B cell (primary cell): ENCODE data around the gene LCN15. TPM values are rescaled to one million over a fixed set of nuclear protein-coding genes. Genes with fewer than 3 reads are reported as not detected.

Experiments used
- ATAC-seq: fragments of 200-7000 bp; cut with Tn5 transposase; one replicate; pipeline ENCODE4 v1.10.0; 2021; ENCODE audit warnings: low read depth, mild to moderate bottlenecking, moderate number of reproducible peaks, moderate library complexity
- CTCF ChIA-PET: fragments of 350-600 bp; sonication (Branson Sonifier 250); formaldehyde crosslinking; loops from one replicate; lab custom pipeline; 2021; ENCODE audit warnings: antibody characterized with exemption, inconsistent platforms; lab: Charles Lee
- POLR2A ChIA-PET: fragments of 350-600 bp; sonication (Branson Sonifier 250); formaldehyde crosslinking; loops from one replicate; lab custom pipeline; 2021; ENCODE audit warnings: antibody characterized with exemption; lab: Charles Lee
- DNase-seq: peaks from one replicate; pipeline ENCODE4 v3.0.0; 2013
- H2AFZ ChIP-seq: 2 replicates; pipeline ENCODE4 v1.6.1; 2012; ENCODE audit warnings: mild to moderate bottlenecking, low read depth, low read length; ENCODE audit not compliant: insufficient read depth, poor library complexity, severe bottlenecking
- H3K27ac ChIP-seq, 2 donors: 1 replicate in 1 of 2; 2 replicates in 1 of 2; pipeline ENCODE4 v1.5.1; 2012 to 2013; ENCODE audit warnings: low read length in 2 of 2, mild to moderate bottlenecking in 2 of 2, moderate library complexity in 1 of 2
- H3K27me3 ChIP-seq, 4 experiments: fragments of 200-600 bp in 1 of 4; sonication (generic) in 1 of 4; replicated peaks in 1 of 4; 1 replicate in 2 of 4; 2 replicates in 2 of 4; pipeline versions ENCODE4 v1.6.1 to v1.7.0; 2013 to 2016; ENCODE audit warnings: low read length in 3 of 4, mild to moderate bottlenecking in 2 of 4, mixed read lengths in 1 of 4, moderate library complexity in 1 of 4; ENCODE audit not compliant: insufficient read depth in 4 of 4, control insufficient read depth in 3 of 4; ENCODE audit errors: control extremely low read depth in 1 of 4
- H3K36me3 ChIP-seq, 2 experiments: replicated peaks in 1 of 2; 1 replicate in 1 of 2; 2 replicates in 1 of 2; pipeline versions ENCODE4 v1.6.1 to v1.7.1; 2013; ENCODE audit warnings: low read length in 1 of 2; ENCODE audit not compliant: insufficient read depth in 2 of 2, control insufficient read depth in 1 of 2; ENCODE audit errors: control extremely low read depth in 1 of 2, extremely low read depth in 1 of 2
- H3K4me1 ChIP-seq, 2 donors: fragments of 200-600 bp in 1 of 2; sonication (generic) in 1 of 2; 1 replicate in 1 of 2; 2 replicates in 1 of 2; pipeline versions ENCODE4 v1.5.1 to v1.6.1; 2013 to 2017; ENCODE audit warnings: low read length in 2 of 2; ENCODE audit not compliant: control insufficient read depth in 2 of 2, insufficient read depth in 2 of 2
- H3K4me2 ChIP-seq: replicated peaks from 2 replicates; pipeline ENCODE3; 2012; ENCODE audit warnings: mild to moderate bottlenecking, low read depth, low read length; ENCODE audit not compliant: poor library complexity, severe bottlenecking
- H3K4me3 ChIP-seq, 5 experiments: fragments of 200-600 bp in 1 of 5; sonication (generic) in 1 of 5; 1 replicate in 3 of 5; 2 replicates in 2 of 5; pipeline versions ENCODE4 v1.5.1 to v1.7.0; 2011 to 2016; ENCODE audit warnings: low read length in 4 of 5, mild to moderate bottlenecking in 4 of 5, low read depth in 2 of 5, control low read depth in 1 of 5, moderate library complexity in 1 of 5; ENCODE audit not compliant: insufficient read depth in 1 of 5; ENCODE audit errors: control extremely low read depth in 1 of 5, extremely low read depth in 1 of 5
- H3K79me2 ChIP-seq: fragments of 200-600 bp; sonication (generic); one replicate; pipeline ENCODE4 v1.6.0; 2016; ENCODE audit warnings: low read length; ENCODE audit not compliant: control insufficient read depth, insufficient read depth
- H3K9ac ChIP-seq: fragments of 200-600 bp; sonication (generic); 2 replicates; pipeline ENCODE4 v1.6.1; 2017; ENCODE audit warnings: mild to moderate bottlenecking, low read length, moderate library complexity
- H3K9me3 ChIP-seq, 3 donors: one replicate each; pipeline versions ENCODE4 v1.6.1 to v1.7.1; 2013; ENCODE audit warnings: low read length in 2 of 3; ENCODE audit not compliant: control insufficient read depth in 2 of 3, insufficient read depth in 1 of 3; ENCODE audit errors: control extremely low read depth in 1 of 3
- H4K20me1 ChIP-seq: 2 replicates; pipeline ENCODE4 v1.6.0; 2012; ENCODE audit warnings: mild to moderate bottlenecking, low read length; ENCODE audit not compliant: insufficient read depth, control insufficient read depth, poor library complexity, severe bottlenecking
- H3K27ac Mint-ChIP-seq: one replicate; pipeline ENCODE4 v1.8.0; 2021; ENCODE audit warnings: mixed read lengths
- H3K27me3 Mint-ChIP-seq: one replicate; pipeline ENCODE4 v1.8.0; 2021; ENCODE audit warnings: mixed read lengths
- H3K4me1 Mint-ChIP-seq: one replicate; pipeline ENCODE4 v1.8.0; 2021; ENCODE audit warnings: mixed read lengths
- H3K4me3 Mint-ChIP-seq: one replicate; pipeline ENCODE4 v1.8.0; 2021; ENCODE audit warnings: mixed read lengths
- H3K9me3 Mint-ChIP-seq: one replicate; pipeline ENCODE4 v1.8.0; 2022; ENCODE audit warnings: mixed read lengths; ENCODE audit not compliant: insufficient read depth
- EZH2 ChIP-seq: IDR thresholded peaks from 2 replicates; pipeline ENCODE4 v1.6.1; 2012; ENCODE audit warnings: borderline replicate concordance, low read depth, mild to moderate bottlenecking, moderate library complexity, low read length; ENCODE audit not compliant: insufficient read depth, poor library complexity, severe bottlenecking
- WGBS: methylation state at CpG from one replicate; pipeline ENCODE4 v1.1.5; 2013; ENCODE audit warnings: missing lambda C conversion rate; ENCODE audit not compliant: insufficient coverage; 5-methylcytosine and 5-hydroxymethylcytosine counted together
- intact Hi-C: fragments of 100-400 bp; cut with micrococcal nuclease; formaldehyde crosslinking; loops from one replicate; pipeline ENCODE4 v1.10.0; 2022
- polyA plus RNA-seq: library from polyadenylated mRNA; depleted of rRNA; stranded (reverse); fragments of >200 nt; gene quantifications from 2 replicates; pipeline ENCODE4 v1.2.3, GENCODE V29; 2012
- total RNA-seq, 2 donors: library from RNA; stranded (reverse); fragments of 120-200 nt in 1 of 2; gene quantifications; 1 replicate in 1 of 2; 2 replicates in 1 of 2; pipeline versions ENCODE4 v1.2.3 to v1.2.4, GENCODE V29; 2013 to 2022
- TF ChIP-seq, protein P1 (sequence below): fragments of 200-600 bp; IDR thresholded peaks from one replicate; pipeline ENCODE4 v1.8.0; 2022; ENCODE audit warnings: antibody characterized with exemption, mild to moderate bottlenecking

The LCN15 gene
- total and polyA plus RNA-seq, 2 donors (not counting 1 experiment from before 2014, with no cell fraction given), result not detected

DNA sequence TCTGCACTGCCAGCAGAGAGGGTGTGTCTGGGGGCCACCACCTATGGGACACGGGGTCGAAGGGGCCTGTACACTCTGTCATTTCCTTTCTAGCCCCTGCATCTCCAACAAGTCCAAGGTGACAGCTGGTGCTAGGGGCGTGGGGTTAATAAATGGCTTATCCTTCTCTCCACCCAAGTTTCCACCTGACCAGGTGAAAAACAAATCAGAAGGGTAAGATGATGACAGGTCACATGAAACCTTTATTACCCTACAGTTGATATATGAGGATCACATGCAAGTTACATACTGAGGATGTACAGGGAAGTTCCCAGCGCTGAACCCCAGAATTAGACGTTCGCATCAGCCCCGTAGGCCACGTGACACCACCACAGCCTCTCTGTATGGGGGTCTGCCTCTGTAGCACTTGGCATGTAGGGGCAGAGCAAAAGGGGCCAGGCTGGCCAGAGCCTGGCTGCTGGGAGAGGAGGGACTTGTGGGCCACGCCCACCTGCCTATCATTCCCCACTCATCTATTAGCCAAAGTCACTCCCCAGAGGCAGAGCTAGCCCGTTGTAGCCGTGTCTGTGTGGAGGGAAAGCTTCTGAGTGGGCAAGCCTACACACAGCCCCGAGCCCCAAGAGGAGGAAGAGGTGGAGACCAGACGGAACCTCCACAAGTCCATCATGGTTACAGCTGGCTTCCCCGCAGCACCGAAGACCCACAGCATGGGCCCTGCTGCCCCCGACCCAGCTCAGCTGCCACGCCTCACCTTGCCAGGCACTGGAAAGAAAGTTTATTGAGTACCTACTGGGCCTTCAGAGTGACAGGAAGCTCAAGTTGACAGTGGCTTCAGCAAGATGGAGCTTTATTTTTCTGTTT lies 29.0 kb upstream of the LCN15 start:
- Histone ChIP-seq H3K36me3 (peaks cover 0 to 4% of the 10 kb centered on the region in 2 experiments), H3K9me3 (no peaks in the 10 kb centered on the region), H3K79me2 (peaks cover 4% of the 10 kb centered on the region), H3K9ac (no peak overlapping the region), H3K4me1 (peaks cover 15 to 21% of the 10 kb centered on the region in 2 donors), H4K20me1 (peaks cover 12% of the 10 kb centered on the region), H3K4me2 (no peak overlapping the region), H3K27ac (no peak overlapping the region), H2AFZ (no peak overlapping the region), H3K27me3 (peaks cover 0 to 5% (median 3%) of the 10 kb centered on the region in 4 experiments), H3K4me3 (no peak overlapping the region)
- peaks cover 19% of the 10 kb centered on the region for H3K4me1 Mint-ChIP-seq
- ATAC-seq (no peak), DNase-seq (peak; percentile 32)
- CTCF ChIA-PET, result interaction anchor here (0.7 to 10.5 kb wide), 9 partner anchors 10 to 254 kb away, joined by 3 to 106 read pairs (median 4); partner anchors contain the start of genes AJM1 and RABL6
- TF ChIP-seq, protein P1, sequence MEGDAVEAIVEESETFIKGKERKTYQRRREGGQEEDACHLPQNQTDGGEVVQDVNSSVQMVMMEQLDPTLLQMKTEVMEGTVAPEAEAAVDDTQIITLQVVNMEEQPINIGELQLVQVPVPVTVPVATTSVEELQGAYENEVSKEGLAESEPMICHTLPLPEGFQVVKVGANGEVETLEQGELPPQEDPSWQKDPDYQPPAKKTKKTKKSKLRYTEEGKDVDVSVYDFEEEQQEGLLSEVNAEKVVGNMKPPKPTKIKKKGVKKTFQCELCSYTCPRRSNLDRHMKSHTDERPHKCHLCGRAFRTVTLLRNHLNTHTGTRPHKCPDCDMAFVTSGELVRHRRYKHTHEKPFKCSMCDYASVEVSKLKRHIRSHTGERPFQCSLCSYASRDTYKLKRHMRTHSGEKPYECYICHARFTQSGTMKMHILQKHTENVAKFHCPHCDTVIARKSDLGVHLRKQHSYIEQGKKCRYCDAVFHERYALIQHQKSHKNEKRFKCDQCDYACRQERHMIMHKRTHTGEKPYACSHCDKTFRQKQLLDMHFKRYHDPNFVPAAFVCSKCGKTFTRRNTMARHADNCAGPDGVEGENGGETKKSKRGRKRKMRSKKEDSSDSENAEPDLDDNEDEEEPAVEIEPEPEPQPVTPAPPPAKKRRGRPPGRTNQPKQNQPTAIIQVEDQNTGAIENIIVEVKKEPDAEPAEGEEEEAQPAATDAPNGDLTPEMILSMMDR, result no peak
- no peak for TF ChIP-seq EZH2
- H3K9me3 Mint-ChIP-seq, result no peaks in the 10 kb centered on the region
- intact Hi-C loops, result loop anchor here (10.0 kb wide), 1 partner anchor 661 kb away; the partner anchor contains the start of gene NSMF
- peak overlapping the region; percentile 30 for H3K4me3 Mint-ChIP-seq
- peaks cover 6% of the 10 kb centered on the region for H3K27me3 Mint-ChIP-seq
- POLR2A ChIA-PET, result no interaction called here
- WGBS, result 91% methylated on average over 13 of the region's 17 CpGs
- H3K27ac Mint-ChIP-seq, result no peak overlapping the region
